Neural crest cell (in vitro differentiated cells): Measurements from ENCODE around the gene C2orf92. TPM values are rescaled to one million over a fixed set of nuclear protein-coding genes. Genes with fewer than 3 reads are reported as not detected.

Experiments used
- DNase-seq: peaks from one replicate; pipeline ENCODE4 v3.0.0; 2021; ENCODE audit warnings: low read depth, mixed read lengths, low spot score
- H3K27ac Mint-ChIP-seq: one replicate; pipeline ENCODE4 v1.8.0; 2021; ENCODE audit warnings: mild to moderate bottlenecking, mixed read lengths; ENCODE audit not compliant: unreplicated experiment
- H3K27me3 Mint-ChIP-seq: 2 replicates; pipeline ENCODE4 v1.8.0; 2021; ENCODE audit warnings: low read depth, mild to moderate bottlenecking, mixed read lengths
- H3K36me3 Mint-ChIP-seq: 2 replicates; pipeline ENCODE4 v1.8.0; 2021; ENCODE audit warnings: low read depth, mild to moderate bottlenecking, mixed read lengths
- H3K4me1 Mint-ChIP-seq: 2 replicates; pipeline ENCODE4 v1.8.0; 2021; ENCODE audit warnings: mixed read lengths
- H3K4me3 Mint-ChIP-seq: one replicate; pipeline ENCODE4 v1.8.0; 2021; ENCODE audit warnings: mild to moderate bottlenecking, mixed read lengths
- H3K9me3 Mint-ChIP-seq: 2 replicates; pipeline ENCODE4 v1.8.0; 2021; ENCODE audit warnings: mixed read lengths
- CTCF ChIP-seq: fragments of 200-600 bp; sonication (generic); conservative IDR thresholded peaks from 2 replicates; pipeline ENCODE4 v1.5.0; 2021; ENCODE audit warnings: antibody characterized with exemption, mild to moderate bottlenecking
- total RNA-seq: library from RNA; stranded (reverse); gene quantifications from 2 replicates; pipeline ENCODE4 v1.2.1, GENCODE V29; 2021

C2orf92 gene
- total RNA-seq, 1 donor from 2014 or later, result 10.3 TPM

- TF ChIP-seq CTCF, result no peak
- Mint-ChIP-seq H3K4me1 (peaks cover 9% of the 10 kb centered on the region), H3K9me3 (peaks cover 3% of the 10 kb centered on the region), H3K36me3 (no peaks in the 10 kb centered on the region), H3K27me3 (no peaks in the 10 kb centered on the region), H3K27ac (no peak overlapping the region), H3K4me3 (no peak overlapping the region)
- DNase-seq, result no peak
These were observed 53.9 kb downstream of the C2orf92 start for GRCh38 chr2:97723156-97724072.

GRCh38 chr2:97724073-97724410, 54.5 kb downstream of the C2orf92 start:
- TF ChIP-seq CTCF, result no peak
- Mint-ChIP-seq H3K9me3 (peaks cover 3% of the 10 kb centered on the region), H3K27me3 (no peaks in the 10 kb centered on the region), H3K4me3 (no peak overlapping the region), H3K27ac (no peak overlapping the region), H3K36me3 (no peaks in the 10 kb centered on the region), H3K4me1 (peaks cover 6% of the 10 kb centered on the region)
- DNase-seq, result no peak

- H3K4me1 Mint-ChIP-seq, result peaks cover 6% of the 10 kb centered on the region
These were observed 55.0 kb downstream of the C2orf92 start for GRCh38 chr2:97724501-97724900.

GRCh38 chr2:97724946-97725688, 55.6 kb downstream of the C2orf92 start:
- no peak overlapping the region for H3K4me3 Mint-ChIP-seq

More at GRCh38 chr2:97724501-97724900, 55.0 kb downstream of the C2orf92 start:
- Mint-ChIP-seq H3K27ac (no peak overlapping the region), H3K4me3 (no peak overlapping the region), H3K36me3 (no peaks in the 10 kb centered on the region), H3K27me3 (no peaks in the 10 kb centered on the region), H3K9me3 (peaks cover 3% of the 10 kb centered on the region)
- no peak for TF ChIP-seq CTCF
- no peak for DNase-seq

More at GRCh38 chr2:97724946-97725688, 55.6 kb downstream of the C2orf92 start:
- no peaks in the 10 kb centered on the region for H3K36me3 Mint-ChIP-seq
- TF ChIP-seq CTCF, result no peak
- H3K27ac Mint-ChIP-seq, result no peak overlapping the region
- H3K9me3 Mint-ChIP-seq, result peaks cover 3% of the 10 kb centered on the region
- no peak for DNase-seq
- peaks cover 6% of the 10 kb centered on the region for H3K4me1 Mint-ChIP-seq
- H3K27me3 Mint-ChIP-seq, result no peaks in the 10 kb centered on the region
